ENCODE measurements around the gene PPM1N.
A peak's percentile ranks its signal among the peaks of the same experiment; 100 is the strongest.

DNA sequence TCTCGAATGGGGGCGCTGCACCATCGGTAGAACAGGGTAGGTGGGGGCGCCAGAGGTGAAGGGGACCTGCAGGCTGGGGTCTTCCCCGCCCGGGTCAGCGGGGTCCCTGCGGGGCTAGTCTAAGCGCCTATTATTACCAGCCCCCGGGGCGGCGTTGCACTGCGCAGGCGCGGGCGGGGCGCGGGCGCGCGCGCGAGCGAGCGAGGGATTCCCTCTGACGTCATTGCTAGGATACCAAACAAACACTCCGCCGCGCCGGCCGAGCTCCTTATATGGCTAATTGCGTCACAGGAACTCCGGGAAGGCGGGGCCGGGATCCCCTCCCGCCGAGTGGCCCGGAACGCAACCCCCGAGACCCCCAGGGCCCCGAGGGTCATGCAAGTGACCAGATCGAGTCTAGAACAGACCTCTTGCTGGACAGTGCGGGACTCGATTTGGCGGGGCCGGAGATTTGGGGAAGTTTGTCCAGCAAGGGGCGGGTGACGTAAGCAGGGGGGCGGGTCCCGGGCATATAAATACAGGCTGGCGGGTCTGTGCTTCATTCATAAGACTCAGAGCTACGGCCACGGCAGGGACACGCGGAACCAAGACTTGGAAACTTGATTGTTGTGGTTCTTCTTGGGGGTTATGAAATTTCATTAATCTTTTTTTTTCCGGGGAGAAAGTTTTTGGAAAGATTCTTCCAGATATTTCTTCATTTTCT, 30.6 kb upstream of the PPM1N start, which contains the start of gene FOSB:
- TF ChIP-seq, protein P1, sequence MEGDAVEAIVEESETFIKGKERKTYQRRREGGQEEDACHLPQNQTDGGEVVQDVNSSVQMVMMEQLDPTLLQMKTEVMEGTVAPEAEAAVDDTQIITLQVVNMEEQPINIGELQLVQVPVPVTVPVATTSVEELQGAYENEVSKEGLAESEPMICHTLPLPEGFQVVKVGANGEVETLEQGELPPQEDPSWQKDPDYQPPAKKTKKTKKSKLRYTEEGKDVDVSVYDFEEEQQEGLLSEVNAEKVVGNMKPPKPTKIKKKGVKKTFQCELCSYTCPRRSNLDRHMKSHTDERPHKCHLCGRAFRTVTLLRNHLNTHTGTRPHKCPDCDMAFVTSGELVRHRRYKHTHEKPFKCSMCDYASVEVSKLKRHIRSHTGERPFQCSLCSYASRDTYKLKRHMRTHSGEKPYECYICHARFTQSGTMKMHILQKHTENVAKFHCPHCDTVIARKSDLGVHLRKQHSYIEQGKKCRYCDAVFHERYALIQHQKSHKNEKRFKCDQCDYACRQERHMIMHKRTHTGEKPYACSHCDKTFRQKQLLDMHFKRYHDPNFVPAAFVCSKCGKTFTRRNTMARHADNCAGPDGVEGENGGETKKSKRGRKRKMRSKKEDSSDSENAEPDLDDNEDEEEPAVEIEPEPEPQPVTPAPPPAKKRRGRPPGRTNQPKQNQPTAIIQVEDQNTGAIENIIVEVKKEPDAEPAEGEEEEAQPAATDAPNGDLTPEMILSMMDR (IDR thresholded peaks at IDR 0.05; ENCODE audit: poor library complexity) = peak; percentile 31
- TF ChIP-seq EZH2 (IDR thresholded peaks at IDR 0.05; ENCODE audit: borderline replicate concordance) = no peak

Data from hepatocyte (in vitro differentiated cells).